ENCODE measurements around the gene FAR2.
"Not testable (repeated sequence)": the region's sequence is repeated elsewhere in the genome, so short reads cannot be mapped to it uniquely, and the experiment has no call there.

FAR2 gene

DNA sequence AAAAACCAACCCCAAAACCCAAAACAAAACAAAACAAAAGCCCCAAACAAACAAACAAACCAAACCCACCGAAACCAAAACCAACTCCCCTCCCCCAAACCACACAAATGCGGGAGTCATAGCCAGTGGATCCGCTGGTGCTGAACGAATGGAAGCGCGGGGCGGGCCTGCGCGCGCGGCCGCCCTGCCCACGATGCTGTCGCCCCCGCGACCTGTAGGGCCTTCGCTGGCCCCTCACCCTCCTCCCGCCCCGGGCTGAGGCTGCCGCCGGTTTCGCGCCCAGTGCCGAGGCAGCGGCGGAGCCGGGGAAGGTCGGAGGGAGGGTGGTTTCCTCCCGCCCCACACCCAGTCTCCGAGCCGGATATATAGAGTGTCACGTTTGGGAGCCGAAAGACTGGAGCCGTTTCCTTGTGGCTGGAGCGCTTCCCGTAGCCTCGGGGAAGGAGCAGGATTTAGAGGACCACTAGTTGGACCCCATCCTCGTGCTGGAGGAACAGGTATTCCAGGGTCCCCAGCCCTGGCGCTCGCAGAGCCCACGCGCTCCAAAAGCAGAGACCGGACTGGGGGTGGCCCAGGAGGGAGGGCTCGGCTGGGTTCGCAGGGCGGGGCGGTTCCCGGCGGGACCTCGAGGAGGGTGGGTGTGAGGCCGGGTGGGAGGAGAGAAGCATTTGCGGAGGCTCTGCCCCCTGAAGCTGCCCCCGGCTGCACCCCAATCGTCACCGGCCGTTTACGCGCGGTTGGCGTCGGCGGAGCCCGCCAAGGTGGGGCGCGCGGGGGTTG is at the start of gene FAR2:
TSS of gene FAR2 (plus strand) at position 368 of the 780 bp plus-strand sequence. CDS start 121,172 bp downstream, outside the sequence.
- DNase-seq: no peak

DNA sequence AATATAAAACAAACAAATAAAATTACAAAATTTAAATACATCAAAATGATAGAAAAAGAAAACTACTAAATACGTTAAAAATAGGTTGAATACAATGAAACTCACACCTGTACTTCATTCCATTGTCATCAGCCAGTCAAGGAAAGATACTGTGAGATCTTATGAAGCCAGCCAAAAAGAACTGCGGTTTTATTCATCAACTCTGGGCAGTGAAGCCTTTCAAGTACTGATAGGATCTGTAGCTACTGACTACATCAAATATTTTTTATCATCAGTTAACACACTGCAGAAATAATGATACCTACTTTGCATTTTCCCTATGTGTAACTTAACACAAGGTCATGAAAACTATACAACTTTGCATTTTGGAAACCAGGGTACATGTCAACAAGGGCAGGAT is 46.3 kb upstream of the FAR2 start:
- no peak for DNase-seq

DNA sequence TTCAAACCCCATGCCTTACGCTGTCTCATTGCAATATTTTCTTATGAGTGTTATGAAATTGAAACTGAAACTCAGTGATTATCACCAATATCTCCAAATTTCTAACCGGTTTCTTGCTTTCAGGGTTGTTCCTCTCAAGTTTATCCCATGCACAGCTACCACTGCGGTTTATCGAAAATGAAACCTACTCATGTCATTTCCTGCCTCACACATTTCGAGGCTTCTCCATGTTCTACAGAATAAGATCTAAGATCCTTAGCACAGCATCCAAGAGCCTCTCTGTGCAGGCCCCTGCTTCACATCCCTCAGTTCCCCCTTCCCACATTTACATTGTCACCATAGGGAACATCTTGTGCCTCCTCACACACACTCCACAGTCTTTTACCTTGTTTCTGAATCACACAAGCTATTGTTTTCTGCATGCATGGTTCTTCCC is 45.5 kb upstream of the FAR2 start:
- no peak for DNase-seq

DNA sequence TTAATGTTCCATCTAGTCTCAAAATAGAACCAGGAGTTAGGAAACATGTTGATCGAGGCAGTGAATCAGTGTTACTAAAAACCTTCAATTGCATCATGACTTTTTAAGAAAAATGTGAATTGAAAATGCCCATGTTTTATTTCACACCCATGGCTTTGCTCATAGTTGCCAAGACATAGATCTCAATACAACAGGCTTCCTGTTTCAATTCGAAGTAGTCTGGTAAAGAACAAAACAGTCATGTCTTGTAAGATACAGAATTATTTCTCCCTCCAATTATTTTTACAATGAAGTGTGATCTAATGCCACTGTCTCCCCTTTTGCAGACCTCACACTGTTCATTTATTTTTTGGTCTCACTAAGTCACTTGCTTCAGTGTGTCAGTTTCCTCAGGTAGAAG is 44.6 kb upstream of the FAR2 start:
- DNase-seq: no peak

DNA sequence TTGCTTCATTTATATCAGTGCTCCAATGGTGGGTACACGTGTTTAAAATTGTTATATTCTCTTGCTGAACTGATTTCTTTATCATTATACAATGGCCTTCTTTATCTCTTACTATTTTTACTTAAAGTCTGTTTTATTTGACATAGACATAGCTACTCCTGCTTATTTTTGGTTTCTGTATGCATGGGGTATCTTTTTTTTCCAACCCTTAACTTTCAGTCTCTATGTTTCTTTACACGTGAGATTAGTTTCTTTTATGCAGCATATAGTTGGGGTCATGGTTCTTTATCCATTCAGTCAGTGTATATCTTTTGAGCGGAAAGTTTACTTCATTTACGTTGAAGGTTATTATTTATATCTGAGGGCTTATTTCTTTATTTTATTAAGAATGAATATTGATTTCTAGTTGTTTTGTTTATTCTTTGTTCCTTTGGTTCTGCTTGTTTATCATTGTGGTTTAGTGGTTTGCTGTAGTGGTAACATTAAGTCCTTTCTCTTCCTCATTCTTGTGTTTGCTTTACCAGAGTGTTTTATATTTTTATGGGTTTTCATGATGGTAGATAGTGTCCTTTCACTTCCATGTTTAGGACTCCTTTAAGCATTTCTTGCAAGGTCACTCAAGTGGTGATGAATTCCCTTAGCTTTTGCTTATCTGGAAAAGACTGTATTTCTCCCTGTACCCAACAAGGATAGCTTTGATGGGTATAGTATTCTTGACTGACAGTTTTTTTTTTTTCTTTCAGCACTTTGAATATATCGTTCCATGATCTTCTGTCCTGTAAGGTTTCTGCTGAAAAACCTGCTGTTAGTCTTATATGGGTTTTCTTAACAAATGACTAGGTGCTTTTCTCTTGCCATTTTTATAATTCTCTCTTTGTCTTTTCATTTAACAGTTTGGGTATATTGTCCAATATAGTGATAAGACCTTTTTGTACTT is 38.3 kb upstream of the FAR2 start:
- no peak for DNase-seq

DNA sequence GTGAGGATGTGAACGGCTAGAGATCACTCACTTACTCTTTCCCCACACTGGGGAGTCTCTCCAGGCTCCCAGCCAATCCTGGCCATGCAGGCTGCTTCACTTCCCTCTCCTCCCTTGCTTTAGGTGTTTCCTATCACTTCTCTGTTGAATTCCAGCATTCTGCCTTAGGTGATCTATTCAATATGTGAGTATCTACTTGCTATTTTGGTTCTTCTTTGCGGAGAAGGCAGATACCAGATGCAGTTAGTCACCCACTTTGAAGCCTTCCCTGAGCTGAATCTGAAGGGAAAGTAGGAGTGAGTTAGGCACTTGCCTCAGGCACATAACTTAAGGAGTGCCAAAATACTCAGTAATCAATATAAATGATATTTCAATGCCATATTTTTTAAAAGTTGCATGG is 36.0 kb upstream of the FAR2 start:
- no peak for DNase-seq

DNA sequence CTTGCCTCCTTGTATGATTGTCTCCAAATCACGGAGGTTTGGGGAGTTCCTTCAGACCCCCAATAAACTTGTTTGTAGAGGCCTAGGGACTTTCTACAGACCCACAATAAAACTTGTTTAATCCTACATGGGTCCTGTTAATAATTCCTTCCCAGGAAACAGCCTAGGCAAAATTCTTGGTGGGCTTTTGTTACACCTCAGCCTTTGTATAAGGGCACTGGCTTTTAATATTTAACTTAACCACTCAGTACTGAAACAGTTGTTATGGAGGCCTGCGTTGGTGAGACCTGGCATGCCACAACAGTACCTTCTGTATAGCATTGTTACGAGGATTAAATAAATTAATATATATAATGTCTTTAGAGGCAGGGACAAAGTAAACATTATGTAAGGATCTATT is 32.7 kb upstream of the FAR2 start:
- no peak for DNase-seq

DNA sequence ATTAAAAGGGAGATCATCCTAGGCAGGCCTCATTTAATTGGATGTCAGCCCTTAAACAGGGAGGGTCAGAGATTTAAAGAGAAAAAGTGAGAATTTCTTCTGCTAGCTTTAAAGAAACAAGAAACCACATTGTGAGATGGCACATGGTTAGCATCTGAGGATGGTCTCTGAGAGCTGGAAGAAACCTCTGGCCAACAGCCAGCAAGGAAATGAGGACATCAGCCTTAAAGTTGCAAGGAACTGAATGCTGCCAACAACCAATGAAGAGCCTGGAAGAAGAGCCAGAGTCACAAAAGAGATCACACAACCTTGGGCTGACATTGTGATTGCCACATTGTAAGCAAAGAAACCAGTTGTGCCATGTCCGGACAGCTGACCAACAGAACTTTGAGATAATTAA is 17.5 kb upstream of the FAR2 start:
- DNase-seq: no peak

DNA sequence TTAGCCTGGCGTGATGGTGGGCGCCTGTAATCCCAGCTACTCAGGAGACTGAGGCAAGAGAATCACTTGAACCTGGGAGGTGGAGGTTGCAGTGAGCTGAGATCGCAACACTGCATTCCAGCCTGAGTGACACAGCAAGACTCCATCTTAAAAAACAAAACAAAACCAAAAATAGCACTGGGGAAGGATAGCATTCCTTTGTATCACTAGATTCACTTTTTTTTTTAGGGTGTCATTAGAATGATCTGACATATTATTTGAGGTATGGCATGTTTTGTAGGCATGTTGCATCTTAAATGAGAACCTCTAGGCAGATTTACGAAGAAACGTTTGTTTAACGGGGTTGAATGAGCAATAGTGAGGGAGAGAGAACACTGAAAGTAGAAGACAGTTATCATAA is 16.8 kb upstream of the FAR2 start:
- no peak for DNase-seq

DNA sequence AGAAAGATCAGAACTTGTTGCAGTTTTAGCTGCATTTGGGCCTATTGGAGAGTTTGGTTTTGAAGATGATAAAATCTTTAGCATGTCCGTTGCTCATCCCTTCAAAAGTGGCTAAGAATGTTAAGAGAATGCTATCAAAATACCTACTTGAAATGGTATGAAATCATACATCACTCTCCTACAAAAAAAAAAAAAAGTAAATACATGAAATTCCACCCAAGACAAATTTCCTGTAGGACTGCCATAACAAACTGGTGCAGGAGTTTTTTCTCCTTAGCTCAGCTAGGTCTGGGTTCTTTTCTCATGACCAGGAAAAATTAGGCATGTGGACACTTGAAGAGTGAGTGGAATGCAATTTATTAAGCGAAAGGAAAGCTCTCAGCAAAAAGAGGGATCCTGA is 15.9 kb upstream of the FAR2 start:
- DNase-seq: no peak

DNA sequence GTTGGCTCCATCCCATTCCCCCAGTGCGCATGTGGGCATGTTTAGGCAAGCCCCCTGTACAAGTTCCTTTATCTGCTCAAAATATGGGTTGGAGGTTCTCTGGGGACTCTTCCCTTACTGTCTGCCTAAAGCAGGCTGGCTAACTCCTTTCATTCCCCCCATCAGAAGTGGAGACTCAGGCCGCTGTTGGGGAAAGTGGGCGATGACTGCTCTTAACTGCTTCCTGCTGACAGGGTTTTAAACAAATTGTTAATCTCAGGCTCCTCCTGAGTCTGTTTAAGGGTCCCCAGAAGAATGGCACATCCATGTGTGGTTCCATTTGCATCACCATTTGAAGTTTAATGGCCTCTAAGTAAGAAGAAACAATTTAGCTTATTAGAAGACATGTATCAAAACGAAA is 15.4 kb upstream of the FAR2 start:
- DNase-seq: no peak

DNA sequence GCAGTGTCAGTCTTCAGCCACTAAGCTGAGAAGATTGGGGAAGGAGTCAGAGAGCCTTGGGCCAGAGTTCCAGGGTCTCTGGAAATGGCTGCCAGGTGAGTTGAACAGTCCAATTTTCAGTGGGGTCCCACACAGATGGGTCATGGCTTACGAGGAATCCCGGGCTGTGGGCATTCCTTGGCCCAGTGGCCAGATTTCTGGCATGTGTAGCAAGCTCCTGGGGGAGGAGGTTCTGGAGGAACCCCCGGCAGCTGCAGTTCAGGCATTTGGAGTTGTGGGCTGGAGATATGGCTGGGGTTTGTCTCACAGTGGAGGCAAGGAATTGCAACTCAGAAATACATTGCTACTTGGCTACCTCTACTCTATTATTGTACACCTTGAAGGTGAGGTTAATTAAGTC is 10.8 kb upstream of the FAR2 start:
- DNase-seq: not testable (repeated sequence)

DNA sequence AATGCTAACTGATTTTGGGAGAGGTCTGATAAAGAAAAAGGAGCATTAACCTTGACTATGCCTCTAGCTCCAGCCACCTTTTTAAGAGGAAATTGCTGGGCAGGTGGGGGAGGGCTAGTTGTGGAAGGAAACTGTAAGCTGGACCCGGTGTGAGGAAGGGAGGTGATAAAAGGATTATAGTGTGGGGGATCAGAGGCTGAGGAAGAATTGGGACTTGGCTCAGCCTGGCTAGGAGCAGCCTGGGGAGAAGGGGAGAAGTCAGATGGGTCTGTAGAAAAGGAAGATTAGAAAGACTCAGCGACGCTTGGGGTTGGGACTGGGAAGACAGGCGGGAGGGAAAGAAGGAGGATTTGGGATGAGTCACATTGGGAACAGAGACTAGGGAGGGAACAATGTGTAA is 10.2 kb upstream of the FAR2 start:
- DNase-seq: not testable (repeated sequence)

DNA sequence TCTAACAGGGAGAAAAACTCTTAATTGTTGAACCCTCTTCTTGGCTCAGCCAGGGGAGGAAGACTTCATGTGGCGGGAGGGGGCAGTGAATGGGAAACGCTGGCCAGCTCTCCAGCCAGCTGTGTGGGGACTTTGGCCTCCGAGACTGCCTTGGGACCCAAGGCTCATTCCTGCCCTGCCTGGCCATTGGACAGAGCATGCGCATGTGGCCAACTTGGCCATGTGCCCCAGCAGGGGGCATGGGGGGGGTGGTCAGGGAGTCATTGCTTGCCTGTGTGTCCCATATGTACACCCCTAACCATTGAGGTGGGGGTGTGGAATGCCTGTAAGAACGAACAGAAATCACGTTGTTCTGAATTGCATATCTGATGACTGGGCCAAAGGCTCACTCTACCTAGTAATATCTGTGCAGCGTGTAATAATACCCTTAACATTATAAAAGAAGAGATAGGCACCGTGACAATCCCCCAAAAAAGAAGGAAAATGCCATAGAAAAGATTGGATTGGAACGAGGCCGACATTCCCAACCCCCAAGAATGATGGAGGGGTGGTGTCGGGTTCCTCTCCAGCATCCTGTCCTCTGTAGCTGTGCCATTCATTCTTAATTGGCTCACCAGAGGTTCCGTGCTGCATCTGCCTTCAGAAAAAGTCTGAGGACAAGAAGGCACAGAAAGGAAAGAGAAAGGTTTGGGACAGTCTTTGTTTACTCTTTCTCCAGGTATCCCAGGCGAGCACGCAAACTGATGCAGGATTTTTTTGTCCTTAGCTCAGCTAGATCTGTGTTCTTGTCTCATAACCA is 3.5 kb upstream of the FAR2 start:
- no peak for DNase-seq

DNA sequence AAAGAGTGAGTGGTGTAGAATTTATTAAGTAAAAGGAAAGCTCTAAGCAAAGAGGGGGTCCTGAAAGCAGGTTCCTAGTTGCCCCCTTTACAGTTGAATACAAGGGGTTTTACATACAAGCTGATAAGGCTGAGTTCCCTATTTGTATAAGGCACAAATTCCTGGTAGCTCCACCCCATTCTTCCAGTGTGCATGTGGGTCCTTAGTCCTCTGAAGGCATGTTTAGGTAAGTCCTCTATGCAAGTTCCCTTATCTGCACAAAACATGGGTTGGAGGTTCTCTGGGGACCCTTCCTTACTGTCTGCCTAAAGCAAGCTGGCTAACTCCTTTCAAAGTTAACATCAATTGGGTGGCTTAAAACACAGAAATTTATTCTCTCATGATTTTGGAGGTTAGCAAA is 2.9 kb upstream of the FAR2 start:
- no peak for DNase-seq

DNA sequence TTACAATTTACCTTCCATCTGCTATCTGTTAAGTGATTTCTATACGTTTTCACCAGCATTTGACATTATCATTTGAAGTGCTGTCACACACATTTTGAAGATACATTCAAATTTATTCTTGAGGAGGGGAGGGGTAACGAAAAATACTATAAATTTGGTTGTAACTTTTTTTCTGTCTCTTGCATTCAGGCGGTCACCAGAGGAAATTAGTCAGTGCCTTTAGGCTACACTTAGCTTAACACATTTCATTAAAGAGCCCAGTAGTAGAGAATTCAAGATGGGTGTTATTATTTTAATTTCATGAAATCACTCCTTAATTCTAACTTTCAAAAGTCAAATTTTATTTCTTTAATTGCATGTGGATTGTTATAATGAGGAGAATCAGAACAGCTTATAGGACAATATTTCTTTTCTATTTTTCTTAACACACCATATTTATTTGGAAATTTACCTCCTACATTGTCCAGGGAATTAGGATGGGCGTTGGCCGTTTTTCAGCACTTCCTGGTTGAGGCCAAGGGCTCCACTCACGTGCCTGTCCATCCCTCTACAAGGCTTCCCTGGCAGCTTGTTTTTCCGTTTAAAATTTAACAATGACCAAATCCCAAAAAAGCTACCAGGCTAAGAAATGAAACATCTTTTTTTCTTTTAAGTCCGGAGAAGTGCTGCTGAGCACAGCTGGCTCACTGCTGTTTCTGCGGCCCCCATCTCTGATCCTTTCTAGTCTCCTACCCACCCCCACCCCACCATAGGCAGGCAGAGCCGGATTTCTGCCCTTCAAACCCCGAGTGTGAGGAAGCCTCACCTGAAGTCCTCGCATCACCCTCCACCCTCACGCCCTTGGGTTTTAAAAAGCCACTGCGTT is 1.1 kb upstream of the FAR2 start:
- no peak for DNase-seq

DNA sequence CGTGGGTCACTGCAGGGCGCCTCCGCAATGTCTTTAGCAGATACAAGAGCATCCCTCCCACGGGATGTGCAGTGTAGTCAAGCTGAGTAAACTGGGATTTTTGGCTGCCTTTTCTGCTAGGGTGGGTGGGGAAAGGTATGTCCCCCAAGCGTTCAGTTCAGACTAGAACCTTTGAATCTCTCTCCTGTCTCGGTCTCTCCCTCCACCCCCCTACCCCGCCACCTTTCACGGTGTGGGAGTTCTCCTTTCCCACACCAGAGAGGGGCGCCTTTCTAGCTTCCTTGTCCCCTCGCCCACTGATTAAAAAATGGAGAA is 525 bp upstream of the FAR2 start:
- DNase-seq: no peak

DNA sequence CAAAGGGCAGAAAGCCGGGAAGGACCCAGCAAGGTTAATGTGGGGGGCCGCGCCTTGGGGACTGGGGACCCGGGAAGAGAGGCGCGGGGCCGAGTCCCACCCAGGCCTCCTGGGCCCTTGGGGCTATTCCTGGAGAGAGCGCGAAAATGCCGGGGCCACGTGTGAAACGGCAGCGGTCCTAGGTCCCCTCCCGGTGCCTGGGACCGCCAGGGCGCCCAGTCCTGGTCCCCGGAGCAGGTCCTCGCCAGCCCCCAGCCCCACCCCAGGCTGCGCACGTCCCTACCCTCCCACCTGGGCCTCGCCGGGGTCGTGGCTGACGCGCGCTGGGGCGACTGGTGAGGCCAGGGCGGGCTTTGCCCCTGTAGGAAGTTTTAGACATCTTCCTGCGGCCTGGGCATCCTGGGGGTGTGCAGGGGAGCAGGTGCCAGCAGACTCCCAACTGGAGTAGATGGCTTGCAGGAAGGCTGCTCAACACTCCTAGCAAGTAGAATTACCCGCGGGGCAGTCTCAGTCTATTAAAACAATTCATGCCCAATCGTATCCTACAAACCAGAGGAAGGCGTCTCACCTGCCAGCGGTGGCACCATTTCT is 708 bp downstream of the FAR2 start:
- no peak for DNase-seq

DNA sequence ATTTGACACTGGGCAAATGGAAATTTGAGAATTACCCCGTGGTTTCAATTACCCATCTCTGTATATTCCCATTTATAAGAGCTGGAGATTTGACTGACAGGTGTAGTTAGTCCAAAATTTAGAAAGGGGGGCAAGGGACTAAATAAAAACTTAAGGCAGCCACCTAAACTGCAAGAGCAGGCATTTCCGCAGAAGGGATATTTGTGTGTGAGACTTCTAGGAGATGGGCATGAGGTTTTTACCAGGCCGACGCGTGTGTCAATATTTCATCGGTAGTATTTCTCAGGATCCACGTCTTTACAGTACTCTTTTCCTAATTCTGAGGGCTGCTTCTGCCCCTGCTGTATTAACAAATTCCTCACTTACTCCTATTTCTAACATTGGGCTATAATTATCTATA is 1.4 kb downstream of the FAR2 start:
- DNase-seq: no peak

DNA sequence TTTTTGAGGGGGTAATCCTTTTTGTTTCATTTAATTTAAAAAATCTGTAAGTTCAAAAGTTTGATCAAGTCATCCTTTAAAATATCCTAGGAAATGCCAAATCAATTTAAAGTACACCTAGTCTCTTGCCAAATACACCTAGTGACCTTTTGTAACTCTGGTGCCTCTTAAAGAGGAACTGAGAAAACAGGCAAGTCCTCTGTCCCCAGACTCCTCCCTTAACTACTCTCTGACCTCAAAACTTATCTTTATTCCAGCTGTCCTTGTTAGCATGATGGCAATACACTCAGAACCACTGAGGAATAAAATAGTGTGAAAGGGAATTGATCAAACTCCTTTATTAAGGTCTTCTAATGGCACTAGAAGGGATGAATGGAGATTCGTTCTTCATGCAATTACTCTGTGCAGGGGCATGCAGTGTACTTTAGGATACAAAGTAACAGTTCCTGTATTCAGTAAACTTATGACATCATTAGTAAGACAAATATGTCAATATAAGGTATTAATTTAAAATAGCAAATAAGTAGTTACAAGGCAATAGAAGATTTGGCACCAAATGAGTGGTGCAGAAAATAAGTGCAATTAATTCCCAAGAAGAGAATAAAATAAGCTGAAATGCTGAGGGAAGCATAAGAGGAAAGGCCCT is 3.3 kb downstream of the FAR2 start:
- DNase-seq: no peak

DNA sequence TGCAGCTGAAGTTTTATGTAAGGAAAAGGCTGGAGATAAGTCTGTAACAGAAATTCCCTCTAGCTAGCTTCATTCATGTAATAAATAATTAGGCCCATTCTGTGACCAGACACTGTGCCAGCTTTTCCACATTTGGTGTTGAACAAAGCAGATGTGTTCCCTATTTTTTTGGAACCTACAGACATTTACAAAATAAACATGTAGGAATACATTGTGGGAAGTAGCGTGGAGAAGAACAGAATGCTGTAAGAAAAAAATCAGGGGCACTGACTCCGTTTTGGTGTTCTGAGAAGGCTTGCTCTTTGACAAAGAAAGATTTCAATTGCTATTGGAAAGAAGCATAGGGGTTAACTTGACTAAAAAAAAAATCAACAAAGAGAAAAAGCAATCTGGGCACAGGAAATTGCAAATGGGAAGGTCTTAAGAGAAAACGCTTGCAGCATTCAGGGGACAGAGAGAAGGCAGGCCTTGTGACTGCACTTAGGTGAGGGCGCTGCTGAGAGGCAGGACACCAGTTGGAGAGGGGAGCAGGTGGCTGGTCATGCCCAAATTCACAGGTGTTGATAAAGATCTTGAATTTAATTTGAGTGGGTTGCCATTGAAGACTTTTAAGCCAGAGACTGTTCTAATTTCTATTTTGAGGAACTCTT is 4.0 kb downstream of the FAR2 start:
- DNase-seq: no peak

Data from cortex of kidney (tissue), 1 donor.